ENCODE data around the gene ACKR3.

Gene ACKR3

DNA sequence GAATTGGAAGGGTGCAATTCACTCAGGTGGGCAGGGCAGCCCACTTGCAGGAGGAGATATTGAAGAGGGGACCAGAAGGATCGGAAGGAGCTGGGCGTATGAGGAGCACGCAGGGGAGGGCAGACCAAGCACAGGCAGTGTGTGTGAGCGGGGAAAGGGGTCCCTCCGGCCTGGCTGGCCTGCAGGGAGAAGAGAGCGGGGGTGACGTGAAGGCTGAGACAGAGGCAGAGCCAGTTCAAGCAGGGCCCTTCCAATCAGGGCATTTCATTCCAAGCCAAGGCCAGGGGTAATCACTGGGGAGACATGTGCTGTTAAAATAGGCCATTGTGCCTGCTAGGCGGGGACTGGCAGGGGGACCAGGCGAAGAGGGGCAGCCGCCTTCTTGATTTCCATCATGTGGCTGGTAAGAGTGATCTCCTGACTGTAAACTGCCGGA is 62.2 kb downstream of the ACKR3 start:
- no peaks in the 10 kb centered on the region for H3K36me3 ChIP-seq
- no peak overlapping the region for H3K9ac ChIP-seq
- no peaks in the 10 kb centered on the region for H3K27me3 ChIP-seq
- H3K9me3 ChIP-seq: no peaks in the 10 kb centered on the region
- no peak for TF ChIP-seq Cebpa-rat (IDR thresholded peaks at IDR 0.05)
- no peak overlapping the region for H3K27ac ChIP-seq
- no peak overlapping the region for H3K4me2 ChIP-seq
- H3K4me1 ChIP-seq: peaks cover 7% of the 10 kb centered on the region
- no peaks in the 10 kb centered on the region for H4K20me1 ChIP-seq
- H3K4me3 ChIP-seq: no peak overlapping the region

Measured in BLaER1 (cell line).